ENCODE data around the gene MUC3A. TPM values are rescaled to one million over a fixed set of nuclear protein-coding genes. Genes with fewer than 3 reads are reported as not detected.

The MUC3A gene
- total RNA-seq, 4 donors from 2014 or later: 11.7 to 233 (median 64.7) TPM

- DNase-seq: no peak
- Histone ChIP-seq H3K4me3 (no peak overlapping the region), H3K27me3 (peaks cover 45% of the 10 kb centered on the region), H3K4me1 (peaks cover 9 to 26% (median 17%) of the 10 kb centered on the region in 4 donors), H3K9me3 (no peaks in the 10 kb centered on the region), H3K27ac (no peak overlapping the region), H3K36me3 (no peaks in the 10 kb centered on the region)
- in situ Hi-C loops (cut with MboI; ENCODE audit: low pct_ligation_motif_present in 1 of 4, low pct_unique_long_range_greater_than_20kb in 1 of 4, low sequenced_read_pairs in 3 of 4) (loop anchor here in 1 of 4 donors (5.0 kb wide), 1 partner anchor 104 kb away; no protein-coding TSS in a partner anchor), intact Hi-C loops (cut with DNase I; ENCODE audit: low total_unique reads) (no loop called here)
- WGBS, 2 donors (ENCODE audit: low coverage in 1 of 2): 72 to 81% methylated on average over 4 to 12 of the region's 12 CpGs
- no peak for TF ChIP-seq POLR2AphosphoS5 (IDR thresholded peaks at IDR 0.05)
Observed at GRCh38 chr7:100963386-100963785, 14.1 kb downstream of the MUC3A start.

GRCh38 chr7:100963874-100964273 is 14.5 kb downstream of the MUC3A start:
- in situ Hi-C loops (cut with MboI; ENCODE audit: low pct_ligation_motif_present in 1 of 4, low pct_unique_long_range_greater_than_20kb in 1 of 4, low sequenced_read_pairs in 3 of 4) (loop anchor here in 1 of 4 donors (5.0 kb wide), 1 partner anchor 103 kb away; no protein-coding TSS in a partner anchor), intact Hi-C loops (cut with DNase I; ENCODE audit: low total_unique reads) (no loop called here)
- Histone ChIP-seq H3K4me1 (peaks cover 9 to 31% (median 19%) of the 10 kb centered on the region in 4 donors), H3K36me3 (no peaks in the 10 kb centered on the region), H3K4me3 (no peak overlapping the region), H3K9me3 (no peaks in the 10 kb centered on the region), H3K27ac (no peak overlapping the region), H3K27me3 (peaks cover 49% of the 10 kb centered on the region)
- WGBS, 2 donors (ENCODE audit: low coverage in 1 of 2): 79 to 83% methylated on average over 8 of the region's 8 CpGs
- no peak for TF ChIP-seq POLR2AphosphoS5 (IDR thresholded peaks at IDR 0.05)
- no peak for TF ChIP-seq POLR2A (IDR thresholded peaks at IDR 0.05)
- TF ChIP-seq EP300 (IDR thresholded peaks at IDR 0.05; ENCODE audit: low read depth): no peak
- TF ChIP-seq, protein P1, sequence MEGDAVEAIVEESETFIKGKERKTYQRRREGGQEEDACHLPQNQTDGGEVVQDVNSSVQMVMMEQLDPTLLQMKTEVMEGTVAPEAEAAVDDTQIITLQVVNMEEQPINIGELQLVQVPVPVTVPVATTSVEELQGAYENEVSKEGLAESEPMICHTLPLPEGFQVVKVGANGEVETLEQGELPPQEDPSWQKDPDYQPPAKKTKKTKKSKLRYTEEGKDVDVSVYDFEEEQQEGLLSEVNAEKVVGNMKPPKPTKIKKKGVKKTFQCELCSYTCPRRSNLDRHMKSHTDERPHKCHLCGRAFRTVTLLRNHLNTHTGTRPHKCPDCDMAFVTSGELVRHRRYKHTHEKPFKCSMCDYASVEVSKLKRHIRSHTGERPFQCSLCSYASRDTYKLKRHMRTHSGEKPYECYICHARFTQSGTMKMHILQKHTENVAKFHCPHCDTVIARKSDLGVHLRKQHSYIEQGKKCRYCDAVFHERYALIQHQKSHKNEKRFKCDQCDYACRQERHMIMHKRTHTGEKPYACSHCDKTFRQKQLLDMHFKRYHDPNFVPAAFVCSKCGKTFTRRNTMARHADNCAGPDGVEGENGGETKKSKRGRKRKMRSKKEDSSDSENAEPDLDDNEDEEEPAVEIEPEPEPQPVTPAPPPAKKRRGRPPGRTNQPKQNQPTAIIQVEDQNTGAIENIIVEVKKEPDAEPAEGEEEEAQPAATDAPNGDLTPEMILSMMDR (IDR thresholded peaks at IDR 0.05): no peak
- DNase-seq: no peak

GRCh38 chr7:100964630-100965029 is 15.3 kb downstream of the MUC3A start:
- peaks cover 9 to 37% (median 20%) of the 10 kb centered on the region in 4 donors for H3K4me1 ChIP-seq
- intact Hi-C loops (cut with DNase I; ENCODE audit: low total_unique reads): no loop called here
- no peaks in the 10 kb centered on the region for H3K36me3 ChIP-seq
- H3K4me3 ChIP-seq: no peak overlapping the region
- in situ Hi-C loops (cut with MboI; ENCODE audit: low pct_ligation_motif_present in 1 of 4, low pct_unique_long_range_greater_than_20kb in 1 of 4, low sequenced_read_pairs in 3 of 4): loop anchor here in 1 of 4 donors (5.0 kb wide), 1 partner anchor 103 kb away; no protein-coding TSS in a partner anchor
- no peak for DNase-seq
- H3K27ac ChIP-seq: no peak overlapping the region
- 42 to 58% methylated on average over 3 to 7 of the region's 7 CpGs for WGBS, 2 donors (ENCODE audit: low coverage in 1 of 2)
- no peaks in the 10 kb centered on the region for H3K9me3 ChIP-seq
- peaks cover 49% of the 10 kb centered on the region for H3K27me3 ChIP-seq
- TF ChIP-seq, protein P1 (IDR thresholded peaks at IDR 0.05): no peak
- TF ChIP-seq EP300 (IDR thresholded peaks at IDR 0.05; ENCODE audit: low read depth): no peak
- TF ChIP-seq POLR2AphosphoS5 (IDR thresholded peaks at IDR 0.05): peak in 1 of 3 donors; percentile 37

DNA sequence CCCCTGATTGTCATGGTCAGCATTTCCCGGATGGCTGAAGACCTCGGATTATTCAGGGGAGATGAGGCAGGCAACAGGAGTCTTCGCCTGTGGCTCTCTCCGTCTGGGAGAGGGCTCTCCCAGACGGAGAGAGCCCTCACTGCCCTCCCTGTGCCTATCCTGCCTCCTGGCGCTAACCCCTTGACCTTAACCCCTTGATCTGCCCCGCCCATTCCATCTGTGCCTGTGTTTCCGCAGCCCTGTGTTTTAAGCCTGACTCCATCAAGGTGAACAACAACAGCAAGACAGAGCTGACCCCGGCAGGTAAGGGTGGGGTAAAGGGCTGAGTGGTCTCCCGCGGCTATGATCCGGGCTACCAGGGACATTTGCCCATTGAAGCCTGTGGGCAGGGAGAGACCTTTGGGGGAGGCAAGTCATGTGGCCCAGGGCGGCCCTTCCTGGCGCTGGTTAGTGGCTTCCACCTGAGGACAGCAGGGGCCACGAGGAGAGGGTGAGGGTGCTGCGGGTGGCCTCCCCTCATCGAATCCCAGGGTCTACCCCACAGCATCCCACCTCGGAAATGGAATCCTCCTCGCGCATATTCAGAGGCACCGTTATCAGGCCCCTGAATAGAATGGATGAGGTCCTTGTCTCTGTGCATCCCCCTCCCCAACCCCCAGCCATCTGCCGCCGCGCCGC is 15.8 kb downstream of the MUC3A start:
- no peaks in the 10 kb centered on the region for H3K9me3 ChIP-seq
- in situ Hi-C loops (cut with MboI; ENCODE audit: low pct_ligation_motif_present in 1 of 4, low pct_unique_long_range_greater_than_20kb in 1 of 4, low sequenced_read_pairs in 3 of 4): no loop called here
- intact Hi-C loops (cut with DNase I; ENCODE audit: low total_unique reads): no loop called here
- peak overlapping the region in 3 of 4 donors; percentile 14 to 83 (median 82) for H3K27ac ChIP-seq
- H3K36me3 ChIP-seq: no peaks in the 10 kb centered on the region
- H3K4me3 ChIP-seq: peak overlapping the region in 3 of 4 donors; percentile 0 to 46 (median 44)
- H3K4me1 ChIP-seq: peaks cover 9 to 37% (median 20%) of the 10 kb centered on the region in 4 donors
- DNase-seq: no peak
- TF ChIP-seq, protein P1 (IDR thresholded peaks at IDR 0.05): peak in 1 of 5 experiments; percentile 40
- no peak for TF ChIP-seq POLR2A (IDR thresholded peaks at IDR 0.05)
- no peak for TF ChIP-seq POLR2AphosphoS5 (IDR thresholded peaks at IDR 0.05)
- TF ChIP-seq EP300 (IDR thresholded peaks at IDR 0.05; ENCODE audit: low read depth): no peak
- WGBS, 2 donors (ENCODE audit: low coverage in 1 of 2): 30 to 45% methylated on average over 13 to 25 of the region's 25 CpGs
- peaks cover 49% of the 10 kb centered on the region for H3K27me3 ChIP-seq

Data from transverse colon (tissue), 4 donors.